IPS-18a (cell line): ENCODE measurements around the gene RNLS.

Source experiments
- H3K27ac ChIP-seq: one replicate; pipeline ENCODE4 v1.5.1; 2013; ENCODE audit warnings: low read length
- H3K27me3 ChIP-seq: one replicate; pipeline ENCODE4 v1.6.1; 2013; ENCODE audit warnings: mild to moderate bottlenecking, low read length; ENCODE audit not compliant: control insufficient read depth, insufficient read depth
- H3K36me3 ChIP-seq: one replicate; pipeline ENCODE4 v1.6.1; 2013; ENCODE audit warnings: low read depth, low read length; ENCODE audit not compliant: control insufficient read depth
- H3K4me1 ChIP-seq: one replicate; pipeline ENCODE4 v1.6.1; 2013; ENCODE audit warnings: low read depth, low read length; ENCODE audit not compliant: control insufficient read depth
- H3K4me3 ChIP-seq: one replicate; pipeline ENCODE4 v1.5.1; 2013; ENCODE audit warnings: low read length
- H3K9ac ChIP-seq: one replicate; pipeline ENCODE4 v1.6.1; 2013; ENCODE audit warnings: mild to moderate bottlenecking, low read length, moderate library complexity
- H3K9me3 ChIP-seq: one replicate; pipeline ENCODE4 v1.6.1; 2013; ENCODE audit warnings: low read depth, low read length; ENCODE audit not compliant: control insufficient read depth

RNLS gene

DNA sequence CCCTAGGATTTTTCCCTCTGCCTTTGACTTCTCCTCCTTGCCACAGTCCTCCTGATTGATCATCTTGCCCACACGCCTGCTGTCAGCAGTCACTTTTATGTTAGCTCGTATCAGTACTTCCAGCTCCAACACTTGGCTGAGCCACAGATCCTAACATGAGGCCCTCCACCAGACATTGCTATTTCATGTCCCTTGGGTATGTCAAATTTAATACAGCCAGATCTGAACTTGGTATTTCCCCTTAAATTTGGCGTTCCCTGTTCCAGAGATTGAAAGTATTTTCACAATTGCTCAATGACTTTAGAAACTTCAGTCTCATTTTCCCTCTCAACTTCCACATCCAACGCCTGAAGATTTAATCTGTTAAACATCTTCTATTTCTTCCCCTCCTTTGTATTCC, 140.4 kb downstream of the RNLS start:
- H3K4me1 ChIP-seq, result no peaks in the 10 kb centered on the region
- no peaks in the 10 kb centered on the region for H3K36me3 ChIP-seq
- H3K9ac ChIP-seq, result no peak overlapping the region
- no peak overlapping the region for H3K4me3 ChIP-seq
- no peak overlapping the region for H3K27ac ChIP-seq
- no peaks in the 10 kb centered on the region for H3K9me3 ChIP-seq
- H3K27me3 ChIP-seq, result no peaks in the 10 kb centered on the region

DNA sequence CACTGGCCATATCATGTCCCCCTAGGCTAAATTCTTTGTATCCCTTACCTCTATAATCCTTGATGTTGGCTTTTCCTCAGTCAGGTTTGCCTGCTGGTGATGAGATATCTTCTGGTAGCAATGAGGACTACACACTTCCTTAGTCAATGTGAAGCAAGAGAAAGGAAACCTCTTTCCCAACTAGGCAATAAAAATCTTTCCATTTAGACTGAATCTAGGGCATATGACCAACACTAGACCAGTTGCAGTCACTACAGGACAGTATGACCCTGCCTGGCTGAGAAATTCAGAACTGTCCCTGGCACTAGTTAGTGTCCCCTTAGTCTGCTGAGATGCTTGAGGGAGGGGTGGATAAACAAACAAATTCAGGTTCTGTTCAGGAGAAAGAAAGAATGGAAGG, 142.6 kb downstream of the RNLS start:
- Histone ChIP-seq H3K27ac (no peak overlapping the region), H3K9ac (no peak overlapping the region), H3K36me3 (no peaks in the 10 kb centered on the region), H3K9me3 (no peaks in the 10 kb centered on the region), H3K4me3 (no peak overlapping the region), H3K27me3 (no peaks in the 10 kb centered on the region), H3K4me1 (no peaks in the 10 kb centered on the region)

- H3K9me3 ChIP-seq, result no peaks in the 10 kb centered on the region
- no peaks in the 10 kb centered on the region for H3K4me1 ChIP-seq
- no peaks in the 10 kb centered on the region for H3K27me3 ChIP-seq
- no peaks in the 10 kb centered on the region for H3K36me3 ChIP-seq
- no peak overlapping the region for H3K27ac ChIP-seq
- H3K9ac ChIP-seq, result no peak overlapping the region
- no peak overlapping the region for H3K4me3 ChIP-seq
Measured at GRCh38 chr10:88439932-88440331, 143.2 kb downstream of the RNLS start.

GRCh38 chr10:88437411-88437810, 145.7 kb downstream of the RNLS start:
- no peaks in the 10 kb centered on the region for H3K9me3 ChIP-seq
- no peak overlapping the region for H3K4me3 ChIP-seq
- no peaks in the 10 kb centered on the region for H3K36me3 ChIP-seq
- no peak overlapping the region for H3K9ac ChIP-seq
- H3K4me1 ChIP-seq, result no peaks in the 10 kb centered on the region
- H3K27me3 ChIP-seq, result no peaks in the 10 kb centered on the region
- H3K27ac ChIP-seq, result no peak overlapping the region

- no peak overlapping the region for H3K9ac ChIP-seq
- no peaks in the 10 kb centered on the region for H3K4me1 ChIP-seq
- no peaks in the 10 kb centered on the region for H3K27me3 ChIP-seq
- no peak overlapping the region for H3K27ac ChIP-seq
- no peak overlapping the region for H3K4me3 ChIP-seq
- H3K9me3 ChIP-seq, result no peaks in the 10 kb centered on the region
- H3K36me3 ChIP-seq, result no peaks in the 10 kb centered on the region
Measured at GRCh38 chr10:88433565-88434186, 149.4 kb downstream of the RNLS start.

DNA sequence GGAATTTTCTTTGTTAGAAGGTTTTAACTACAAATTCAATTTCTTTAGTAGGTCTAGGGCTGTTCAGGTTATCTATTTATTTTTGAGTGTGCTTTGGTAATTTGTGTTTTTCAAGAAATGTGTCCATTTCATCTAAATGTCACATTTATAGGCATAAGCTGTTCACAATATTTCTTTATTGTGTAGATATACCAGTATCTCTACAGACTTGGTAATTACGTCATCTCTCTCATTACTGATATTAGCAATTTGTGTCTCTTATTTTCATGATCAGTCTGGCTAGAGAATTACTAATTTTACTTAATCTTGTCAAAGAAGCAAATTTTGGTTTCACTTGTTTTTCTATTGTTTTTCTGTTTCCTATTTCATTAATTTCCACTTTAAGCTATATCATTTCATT, 152.0 kb downstream of the RNLS start:
- no peaks in the 10 kb centered on the region for H3K9me3 ChIP-seq
- no peaks in the 10 kb centered on the region for H3K4me1 ChIP-seq
- H3K9ac ChIP-seq, result no peak overlapping the region
- H3K4me3 ChIP-seq, result no peak overlapping the region
- no peak overlapping the region for H3K27ac ChIP-seq
- no peaks in the 10 kb centered on the region for H3K27me3 ChIP-seq
- no peaks in the 10 kb centered on the region for H3K36me3 ChIP-seq

DNA sequence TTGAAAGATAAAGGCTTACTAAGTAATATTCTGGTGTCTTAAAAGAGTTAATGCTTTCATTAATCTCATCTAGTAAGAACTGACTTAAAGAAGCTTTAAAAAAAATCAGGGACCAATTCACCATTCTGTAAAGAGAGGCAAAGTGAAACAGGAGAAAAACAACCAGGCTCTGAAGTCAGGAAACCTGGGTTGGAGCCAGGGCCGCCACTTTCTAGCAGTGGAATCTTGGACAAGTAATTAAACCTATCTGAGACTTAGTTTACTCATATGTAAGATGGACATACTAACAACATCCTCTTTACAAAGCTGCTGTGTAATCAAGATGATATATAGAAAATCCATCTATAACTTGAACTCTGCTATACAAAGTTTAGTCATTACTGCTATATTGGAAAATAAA, 154.1 kb downstream of the RNLS start:
- H3K9ac ChIP-seq, result no peak overlapping the region
- H3K36me3 ChIP-seq, result no peaks in the 10 kb centered on the region
- H3K27me3 ChIP-seq, result no peaks in the 10 kb centered on the region
- H3K4me3 ChIP-seq, result no peak overlapping the region
- H3K4me1 ChIP-seq, result no peaks in the 10 kb centered on the region
- no peaks in the 10 kb centered on the region for H3K9me3 ChIP-seq
- no peak overlapping the region for H3K27ac ChIP-seq

- no peak overlapping the region for H3K9ac ChIP-seq
- no peak overlapping the region for H3K27ac ChIP-seq
- H3K27me3 ChIP-seq, result no peaks in the 10 kb centered on the region
- H3K36me3 ChIP-seq, result no peaks in the 10 kb centered on the region
- no peaks in the 10 kb centered on the region for H3K9me3 ChIP-seq
- no peaks in the 10 kb centered on the region for H3K4me1 ChIP-seq
- no peak overlapping the region for H3K4me3 ChIP-seq
Measured at GRCh38 chr10:88428442-88428841, 154.7 kb downstream of the RNLS start.

DNA sequence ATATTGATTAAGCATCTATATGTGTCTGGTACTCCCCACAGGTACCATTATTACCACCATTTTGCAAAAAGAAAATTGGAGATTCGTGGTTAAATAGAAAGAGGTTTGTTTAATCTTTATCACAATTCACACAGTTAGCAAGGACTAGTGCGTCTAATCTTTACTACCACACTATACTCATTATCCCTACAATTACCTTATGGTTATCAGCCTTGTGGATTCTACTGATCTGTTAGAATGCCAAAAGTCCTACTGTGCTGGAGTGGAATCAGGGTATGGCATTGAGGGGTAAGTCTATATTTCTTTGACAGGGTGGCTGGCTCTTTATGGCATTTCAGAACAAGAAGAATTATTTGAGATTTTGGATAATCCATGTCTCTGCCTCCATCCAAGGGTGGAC, 156.1 kb downstream of the RNLS start:
- Histone ChIP-seq H3K27ac (no peak overlapping the region), H3K9ac (no peak overlapping the region), H3K9me3 (no peaks in the 10 kb centered on the region), H3K36me3 (no peaks in the 10 kb centered on the region), H3K4me1 (no peaks in the 10 kb centered on the region), H3K27me3 (no peaks in the 10 kb centered on the region), H3K4me3 (no peak overlapping the region)

- no peaks in the 10 kb centered on the region for H3K27me3 ChIP-seq
- H3K9me3 ChIP-seq, result no peaks in the 10 kb centered on the region
- H3K4me3 ChIP-seq, result no peak overlapping the region
- H3K9ac ChIP-seq, result no peak overlapping the region
- H3K36me3 ChIP-seq, result no peaks in the 10 kb centered on the region
- no peak overlapping the region for H3K27ac ChIP-seq
- no peaks in the 10 kb centered on the region for H3K4me1 ChIP-seq
Measured at GRCh38 chr10:88424881-88425280, 158.2 kb downstream of the RNLS start.

DNA sequence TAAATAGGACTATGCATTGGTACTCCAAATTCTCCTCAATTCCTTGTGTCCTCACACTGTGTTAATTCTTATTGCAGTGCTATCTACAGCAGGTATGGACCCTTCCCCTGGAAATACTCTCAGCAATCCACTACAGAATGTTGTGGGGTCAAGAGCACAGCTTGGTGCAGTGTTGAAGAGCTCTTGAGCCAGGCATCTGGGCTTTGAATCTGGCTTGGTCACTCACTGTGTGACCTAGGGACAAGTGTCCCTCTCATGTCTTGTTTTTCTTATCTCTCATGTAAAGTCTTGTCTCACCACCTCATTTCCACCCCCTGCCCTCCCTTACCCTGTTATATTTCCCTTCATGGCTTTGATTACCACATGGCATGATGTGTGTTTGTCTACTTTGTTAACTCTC, 159.4 kb downstream of the RNLS start:
- no peak overlapping the region for H3K27ac ChIP-seq
- no peak overlapping the region for H3K9ac ChIP-seq
- no peaks in the 10 kb centered on the region for H3K9me3 ChIP-seq
- no peak overlapping the region for H3K4me3 ChIP-seq
- H3K4me1 ChIP-seq, result peaks cover 5% of the 10 kb centered on the region
- no peaks in the 10 kb centered on the region for H3K36me3 ChIP-seq
- H3K27me3 ChIP-seq, result no peaks in the 10 kb centered on the region

DNA sequence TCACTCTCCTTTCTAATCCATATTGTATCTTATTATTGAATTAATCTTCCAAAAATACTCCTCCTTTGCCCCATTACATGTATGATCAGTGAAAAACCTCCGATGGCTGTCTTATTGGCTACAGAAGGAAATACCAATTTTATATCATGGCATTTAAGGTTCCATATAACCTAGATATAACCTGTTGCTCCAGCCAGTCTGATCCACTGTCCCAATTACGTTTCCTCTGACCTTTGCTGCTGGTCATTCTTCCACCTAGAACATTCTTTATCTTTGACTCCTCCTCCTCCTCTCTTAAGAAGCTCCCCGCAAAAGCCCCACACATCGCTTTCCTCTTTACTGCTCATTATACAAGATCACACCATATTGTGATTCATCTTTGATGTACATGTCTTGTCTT, 161.5 kb downstream of the RNLS start:
- Histone ChIP-seq H3K27ac (no peak overlapping the region), H3K4me1 (peaks cover 9% of the 10 kb centered on the region), H3K9me3 (no peaks in the 10 kb centered on the region), H3K4me3 (no peak overlapping the region), H3K36me3 (no peaks in the 10 kb centered on the region), H3K9ac (no peak overlapping the region), H3K27me3 (no peaks in the 10 kb centered on the region)
